Measurements from ENCODE around the gene PRKCA. TPM values are rescaled to one million over a fixed set of nuclear protein-coding genes. Genes with fewer than 3 reads are reported as not detected.
A peak's percentile ranks its signal among the peaks of the same experiment; 100 is the strongest.

The PRKCA gene
- polyA plus RNA-seq, 2 of the 4 experiments (the other 2 are of a cell fraction), result 28.8 to 65.0 TPM

- ChIA-PET CTCF (no interaction called here), POLR2A (no interaction called here)
These were observed 507.0 kb downstream of the PRKCA start for GRCh38 chr17:66809408-66809807.

GRCh38 chr17:66810951-66811682, 508.7 kb downstream of the PRKCA start:
- ATAC-seq (no peak), DNase-seq (ENCODE audit: low read depth in 1 of 2, low spot score in 1 of 2) (no peak), FAIRE-seq (no peak)
- Histone ChIP-seq H3K9me3 (no peaks in the 10 kb centered on the region), H3K4me1 (no peaks in the 10 kb centered on the region), H3K27ac (no peak overlapping the region), H3K4me3 (no peak overlapping the region), H3K4me2 (no peak overlapping the region)
- ChIA-PET CTCF (no interaction called here), POLR2A (no interaction called here)
- TF ChIP-seq RFX5 (IDR thresholded peaks at IDR 0.05) (peak; percentile 93), FOSL2 (IDR thresholded peaks at IDR 0.05) (no peak), FOSL2 (CRISPR knock-in tag; IDR thresholded peaks at IDR 0.05) (no peak), REST (IDR thresholded peaks at IDR 0.05) (0 out of 2 replicates have a peak, but pooled peaks have one; percentile 1)
- 79% methylated on average over 12 of the region's 12 CpGs for WGBS (ENCODE audit: missing lambda C conversion rate)

More at GRCh38 chr17:66809408-66809807, 507.0 kb downstream of the PRKCA start:
- H3K27ac ChIP-seq, result no peak overlapping the region
- H3K9me3 ChIP-seq, result no peaks in the 10 kb centered on the region
- ATAC-seq (no peak), FAIRE-seq (no peak), DNase-seq (ENCODE audit: low read depth in 1 of 2, low spot score in 1 of 2) (no peak)
- WGBS (ENCODE audit: missing lambda C conversion rate), result 81% methylated on average over 5 of the region's 5 CpGs
- H3K4me2 ChIP-seq, result no peak overlapping the region
- H3K4me3 ChIP-seq, result no peak overlapping the region
- TF ChIP-seq ZC3H11A (IDR thresholded peaks at IDR 0.05), result no peak
- H3K4me1 ChIP-seq, result no peaks in the 10 kb centered on the region

- Histone ChIP-seq H3K9me3 (no peaks in the 10 kb centered on the region), H3K4me1 (no peaks in the 10 kb centered on the region), H3K4me3 (no peak overlapping the region), H3K4me2 (no peak overlapping the region), H3K27ac (no peak overlapping the region)
- DNase-seq (ENCODE audit: low read depth in 1 of 2, low spot score in 1 of 2) (no peak), FAIRE-seq (no peak), ATAC-seq (no peak; a peak in 3 of 6 replicates)
- TF ChIP-seq PHF8 (IDR thresholded peaks at IDR 0.05; ENCODE audit: borderline replicate concordance, low read depth), result no peak
- no peak for TF ChIP-seq MYC (IDR thresholded peaks at IDR 0.05; ENCODE audit: borderline replicate concordance, low read length)
- no peak for TF ChIP-seq ZNF302 (CRISPR knock-in tag; IDR thresholded peaks at IDR 0.05)
- 77% methylated on average over 9 of the region's 9 CpGs for WGBS (ENCODE audit: missing lambda C conversion rate)
- ChIA-PET CTCF (no interaction called here), POLR2A (no interaction called here)
These were observed 509.3 kb downstream of the PRKCA start for GRCh38 chr17:66811683-66812054.

GRCh38 chr17:66812571-66812970, 510.2 kb downstream of the PRKCA start:
- DNase-seq (ENCODE audit: low read depth in 1 of 2, low spot score in 1 of 2) (no peak), FAIRE-seq (no peak), ATAC-seq (peak; percentile 17 to 38; a peak in 5 of 6 replicates)
- H3K27ac ChIP-seq, result no peak overlapping the region
- H3K4me2 ChIP-seq, result no peak overlapping the region
- CTCF ChIA-PET, result interaction anchor here (1.4 to 1.6 kb wide), 3 partner anchors 10 to 87 kb away, joined by 3 to 11 read pairs (median 6); no protein-coding TSS in a partner anchor
- no peak for TF ChIP-seq CBX2 (IDR thresholded peaks at IDR 0.05; ENCODE audit: borderline replicate concordance, low read depth)
- no peak for TF ChIP-seq BCL3 (IDR thresholded peaks at IDR 0.05)
- TF ChIP-seq TFCP2L1 (CRISPR knock-in tag; IDR thresholded peaks at IDR 0.05), result no peak
- no peak for TF ChIP-seq KDM1A (IDR thresholded peaks at IDR 0.05; ENCODE audit: low read depth)
- no peak for TF ChIP-seq JUN (IDR thresholded peaks at IDR 0.05)
- TF ChIP-seq MAFK (IDR thresholded peaks at IDR 0.05; ENCODE audit: partially characterized antibody), result no peak
- no peak for TF ChIP-seq NR3C1 (IDR thresholded peaks at IDR 0.05)
- no peak for TF ChIP-seq FOSL2 (IDR thresholded peaks at IDR 0.05)
- no peak for TF ChIP-seq FOSL2 (CRISPR knock-in tag; IDR thresholded peaks at IDR 0.05)
- TF ChIP-seq PHF8 (IDR thresholded peaks at IDR 0.05; ENCODE audit: borderline replicate concordance, low read depth), result no peak
- TF ChIP-seq CHD2 (IDR thresholded peaks at IDR 0.05; ENCODE audit: low read length, partially characterized antibody), result no peak
- TF ChIP-seq ZNF302 (CRISPR knock-in tag; IDR thresholded peaks at IDR 0.05), result no peak
- TF ChIP-seq RAD21 (conservative IDR thresholded peaks at IDR 0.05 in 1 of 2, IDR thresholded peaks at IDR 0.05 in 1 of 2), result no peak
- no peak for TF ChIP-seq E2F6 (IDR thresholded peaks at IDR 0.05; ENCODE audit: borderline replicate concordance, low read depth)
- TF ChIP-seq JUNB (IDR thresholded peaks at IDR 0.05), result no peak
- TF ChIP-seq ATOH8 (CRISPR knock-in tag; IDR thresholded peaks at IDR 0.05; ENCODE audit: low read depth), result no peak
- no peak for TF ChIP-seq MAX (IDR thresholded peaks at IDR 0.05)
- TF ChIP-seq ESRRA (IDR thresholded peaks at IDR 0.05; ENCODE audit: borderline replicate concordance, low read length), result no peak
- TF ChIP-seq EP300 (IDR thresholded peaks at IDR 0.05), result no peak
- no peak for TF ChIP-seq FOXS1 (CRISPR knock-in tag; IDR thresholded peaks at IDR 0.05)
- 58% methylated on average over 5 of the region's 5 CpGs for WGBS (ENCODE audit: missing lambda C conversion rate)
- peaks cover 8% of the 10 kb centered on the region for H3K9me3 ChIP-seq
- H3K4me3 ChIP-seq, result no peak overlapping the region
- POLR2A ChIA-PET, result no interaction called here
- no peaks in the 10 kb centered on the region for H3K4me1 ChIP-seq
